ENCODE measurements around the gene ZNF236. TPM values are rescaled to one million over a fixed set of nuclear protein-coding genes. Genes with fewer than 3 reads are reported as not detected.

The ZNF236 gene
- total and polyA plus RNA-seq, 2 of the 13 experiments (the other 11 are each of a cell fraction or from before 2014, with no cell fraction given): 3.0 to 7.2 TPM

GRCh38 chr18:76993085-76993382, 170.7 kb downstream of the ZNF236 start:
- WGBS (ENCODE audit: low lambda C conversion rate): 81% methylated on average over 6 of the region's 6 CpGs
- TF ChIP-seq RBFOX2 (IDR thresholded peaks at IDR 0.05; ENCODE audit: low read depth, low read length): no peak
- TF ChIP-seq TAF1 (CRISPR knock-in tag; IDR thresholded peaks at IDR 0.05): no peak
- no peak for TF ChIP-seq ZNF225 (CRISPR knock-in tag; IDR thresholded peaks at IDR 0.05)
- no peak for TF ChIP-seq STAT6 (CRISPR knock-in tag; IDR thresholded peaks at IDR 0.05; ENCODE audit: borderline replicate concordance)
- TF ChIP-seq ZNF460 (CRISPR knock-in tag; IDR thresholded peaks at IDR 0.05; ENCODE audit: borderline replicate concordance): no peak
- no peak for FAIRE-seq
- Histone ChIP-seq H3K27ac (ENCODE audit: extremely low read length, insufficient read depth, low read length) (no peak overlapping the region), H3K27me3 (ENCODE audit: control insufficient read depth in 1 of 2, insufficient read depth in 2 of 2, low read length in 2 of 2) (no peaks in the 10 kb centered on the region; a peak in 1 of 5 replicates), H4K20me1 (ENCODE audit: insufficient read depth, low read length) (no peaks in the 10 kb centered on the region), H3K9ac (ENCODE audit: insufficient read depth, low read depth, low read length) (no peak overlapping the region), H2AFZ (ENCODE audit: low read length) (no peak overlapping the region), H3K4me2 (ENCODE audit: low read depth, low read length) (peak overlapping the region; percentile 11; the same call in 1 of the 2 replicates), H3K36me3 (replicated peaks in 1 of 2; ENCODE audit: control insufficient read depth in 1 of 2, insufficient read depth in 2 of 2, low read length in 2 of 2) (no peaks in the 10 kb centered on the region), H3K4me1 (ENCODE audit: insufficient read depth, low read length) (peaks cover 32% of the 10 kb centered on the region), H3K79me2 (ENCODE audit: insufficient read depth, low read length) (no peaks in the 10 kb centered on the region), H3K4me3 (replicated peaks in 1 of 3; ENCODE audit: insufficient read depth in 1 of 3, low read depth in 2 of 3, low read length in 3 of 3) (no peak overlapping the region), H3K9me3 (ENCODE audit: low read length) (no peaks in the 10 kb centered on the region)
- in situ Hi-C loops (cut with HindIII; ENCODE audit: extremely low pct_ligation_motif_present, low pct_unique_long_range_greater_than_20kb) (loop anchor here (10.0 kb wide), 2 partner anchors 212 to 662 kb away; no protein-coding TSS in a partner anchor), intact Hi-C loops (cut with micrococcal nuclease; ENCODE audit: unreplicated experiment) (no loop called here)
- ChIA-PET CTCF (ENCODE audit: low intra/inter-chr PET ratio, low total read pairs) (no interaction called here), POLR2A (interaction anchor here (0.8 kb wide), 1 partner anchor 9 kb away, joined by 3 read pairs; no protein-coding TSS in a partner anchor)
- ATAC-seq: no peak
- no TSS peak for BruUV-seq (replicated peaks)
- DNase-seq (ENCODE audit: low spot score): no peak

- Histone ChIP-seq H4K20me1 (ENCODE audit: insufficient read depth, low read length) (no peaks in the 10 kb centered on the region), H3K9me3 (ENCODE audit: low read length) (no peaks in the 10 kb centered on the region), H3K36me3 (replicated peaks in 1 of 2; ENCODE audit: control insufficient read depth in 1 of 2, insufficient read depth in 2 of 2, low read length in 2 of 2) (no peaks in the 10 kb centered on the region), H3K27ac (ENCODE audit: extremely low read length, insufficient read depth, low read length) (peak overlapping the region; percentile 34), H3K4me1 (ENCODE audit: insufficient read depth, low read length) (peaks cover 32% of the 10 kb centered on the region), H3K79me2 (ENCODE audit: insufficient read depth, low read length) (no peaks in the 10 kb centered on the region), H2AFZ (ENCODE audit: low read length) (no peak overlapping the region), H3K4me3 (replicated peaks in 1 of 3; ENCODE audit: insufficient read depth in 1 of 3, low read depth in 2 of 3, low read length in 3 of 3) (peak overlapping the region; percentile 28 to 53 (median 29); a peak in 5 of 6 replicates), H3K9ac (ENCODE audit: insufficient read depth, low read depth, low read length) (0 out of 2 replicates have a peak overlapping the region, but pooled peaks have one; percentile 2), H3K27me3 (ENCODE audit: control insufficient read depth in 1 of 2, insufficient read depth in 2 of 2, low read length in 2 of 2) (no peaks in the 10 kb centered on the region), H3K4me2 (ENCODE audit: low read depth, low read length) (peak overlapping the region; percentile 80)
- ATAC-seq: peak; percentile 85
- ChIA-PET CTCF (ENCODE audit: low intra/inter-chr PET ratio, low total read pairs) (no interaction called here), POLR2A (interaction anchor here (0.8 to 1.0 kb wide), 3 partner anchors 9 to 63 kb away, joined by 3 read pairs; no protein-coding TSS in a partner anchor)
- peak; percentile 42 for FAIRE-seq
- DNase-seq (ENCODE audit: low spot score): no peak
- BruUV-seq (replicated peaks): no TSS peak
- intact Hi-C loops (cut with micrococcal nuclease; ENCODE audit: unreplicated experiment) (no loop called here), in situ Hi-C loops (cut with HindIII; ENCODE audit: extremely low pct_ligation_motif_present, low pct_unique_long_range_greater_than_20kb) (loop anchor here (10.0 kb wide), 2 partner anchors 211 to 661 kb away; no protein-coding TSS in a partner anchor)
- 4% methylated on average over 11 of the region's 11 CpGs for WGBS (ENCODE audit: low lambda C conversion rate)
- TF ChIP-seq ZNF687 (CRISPR knock-in tag; IDR thresholded peaks at IDR 0.05) (0 out of 2 replicates have a peak, but pooled peaks have one; percentile 13), EHMT2 (IDR thresholded peaks at IDR 0.05; ENCODE audit: borderline replicate concordance, low read depth, low read length) (no peak), ZBTB43 (CRISPR knock-in tag; conservative IDR thresholded peaks at IDR 0.05) (0 out of 2 replicates have a peak, but pooled peaks have one; percentile 46)
Measured at GRCh38 chr18:76993573-76993972, 171.2 kb downstream of the ZNF236 start.
